Body of pancreas (tissue), 4 donors: ENCODE data around the gene PPT1. TPM values are rescaled to one million over a fixed set of nuclear protein-coding genes. Genes with fewer than 3 reads are reported as not detected.

Source experiments
- ATAC-seq: fragments of 150-250 bp; one replicate; pipeline ENCODE4 v1.9.1; 2016
- DNase-seq, 4 donors: peaks; one replicate each; pipeline ENCODE4 v3.0.0-alpha.2; 2019
- H3K27ac ChIP-seq, 4 donors: fragments of 200-600 bp; sonication (generic); 1 replicate in 3 of 4; 2 replicates in 1 of 4; pipeline versions ENCODE4 v1.5.1 to v1.6.1; 2016 to 2019; ENCODE audit warnings: mild to moderate bottlenecking in 1 of 4, mixed read lengths in 1 of 4, moderate library complexity in 1 of 4
- H3K27me3 ChIP-seq, 2 donors: fragments of 200-600 bp; sonication (generic); one replicate each; pipeline ENCODE4 v1.6.0; 2016; ENCODE audit warnings: mild to moderate bottlenecking in 1 of 2
- H3K36me3 ChIP-seq, 2 donors: fragments of 200-600 bp; sonication (generic); replicated peaks in 1 of 2; 2 replicates each; pipeline ENCODE4 v1.5.1; 2016; ENCODE audit warnings: low read depth in 2 of 2; ENCODE audit not compliant: insufficient read depth in 1 of 2
- H3K4me1 ChIP-seq: fragments of 200-600 bp; sonication (generic); one replicate; pipeline ENCODE4 v1.6.0; 2016
- H3K4me3 ChIP-seq, 2 donors: fragments of 200-600 bp; sonication (generic); 1 replicate in 1 of 2; 2 replicates in 1 of 2; pipeline ENCODE4 v1.5.1; 2016 to 2019
- H3K9me3 ChIP-seq, 3 donors: fragments of 200-600 bp; sonication (generic); 1 replicate in 2 of 3; 2 replicates in 1 of 3; pipeline ENCODE4 v1.5.1; 2016
- POLR2A ChIP-seq, 3 donors: fragments of 450-650 bp; IDR thresholded peaks; one replicate each; pipeline ENCODE4 v1.6.1; 2016; ENCODE audit warnings: antibody characterized with exemption in 3 of 3, mild to moderate bottlenecking in 2 of 3
- WGBS, 2 donors: methylation state at CpG; one replicate each; pipeline ENCODE4 v1.1.5; 2017; 5-methylcytosine and 5-hydroxymethylcytosine counted together
- intact Hi-C: fragments of 100-400 bp; cut with DNase I; formaldehyde crosslinking; loops from one replicate; pipeline ENCODE4 v1.15.1; 2023
- total RNA-seq, 2 donors: library from RNA; depleted of rRNA; stranded (reverse); fragments of >200 nt; gene quantifications; one replicate each; pipeline ENCODE4 v1.1.0, GENCODE V29; 2016
- TF ChIP-seq, protein P1 (sequence below), 7 experiments: fragments of 450-650 bp in 4 of 7; fragments of 200-600 bp in 3 of 7; sonication (generic) in 3 of 7; IDR thresholded peaks; one replicate each; pipeline ENCODE4 v1.5.1; 2016 to 2019; ENCODE audit warnings: antibody characterized with exemption in 7 of 7

Gene PPT1
- total RNA-seq: 10 to 100 TPM; 26.4 to 28.5 TPM

DNA sequence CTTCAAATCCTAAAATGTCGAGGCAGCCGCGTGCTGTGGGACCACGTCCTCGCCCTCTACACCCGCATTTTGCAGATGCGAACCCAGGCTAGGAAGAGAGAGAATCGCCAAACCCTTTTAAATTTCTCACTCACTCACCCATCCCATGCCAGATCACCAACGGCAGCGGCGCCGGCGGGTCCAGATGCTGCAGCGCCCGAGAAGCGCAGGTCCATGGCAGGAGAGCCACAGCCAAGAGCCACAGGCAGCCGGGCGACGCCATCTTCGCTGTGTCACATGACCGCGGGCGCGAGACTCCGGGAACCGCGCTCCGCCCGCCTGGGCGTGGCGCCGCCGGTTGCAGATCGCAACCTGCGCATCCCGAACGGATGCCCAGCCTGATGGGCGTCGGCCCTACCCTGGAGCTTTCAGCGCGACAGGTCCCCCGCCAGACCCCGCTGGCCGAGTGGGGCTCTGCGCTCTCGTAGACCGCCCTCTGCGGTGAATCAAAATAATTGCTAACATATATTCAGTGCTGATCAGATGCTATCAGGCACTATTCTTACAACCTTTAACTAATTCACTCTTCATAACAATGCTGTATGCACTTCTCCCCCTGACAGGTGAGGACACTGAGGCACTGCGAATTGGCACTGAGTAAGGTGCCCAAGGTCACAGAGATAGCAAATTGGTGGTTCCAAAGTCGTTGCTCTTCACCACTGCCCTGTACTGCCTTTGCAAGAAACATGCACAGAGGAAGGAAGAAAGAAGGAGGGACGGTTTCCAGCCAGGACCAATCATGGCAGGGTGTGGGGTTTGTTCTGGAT is at the start of gene PPT1:
Gene PPT1, minus strand, starts transcription at position 276 of the 806 bp plus-strand sequence. Its CDS starts 14 bp downstream, at position 262.
- Histone ChIP-seq H3K4me3 (peak within 1 kb of the TSS; percentile 27 to 40), H3K36me3 (no peaks in the 10 kb centered on the region), H3K4me1 (peaks cover 15% of the 10 kb centered on the region), H3K27ac (peak within 1 kb of the TSS in 3 of 4 donors; percentile 48 to 51 (median 51)), H3K27me3 (no peaks in the 10 kb centered on the region), H3K9me3 (no peaks in the 10 kb centered on the region)
- DNase-seq (peak; percentile 67 to 84 (median 70)), ATAC-seq (peak; percentile 94)
- intact Hi-C loops: no loop called here
- 1% methylated on average over 32 to 50 of the region's 51 CpGs for WGBS, 2 donors
- TF ChIP-seq, protein P1, sequence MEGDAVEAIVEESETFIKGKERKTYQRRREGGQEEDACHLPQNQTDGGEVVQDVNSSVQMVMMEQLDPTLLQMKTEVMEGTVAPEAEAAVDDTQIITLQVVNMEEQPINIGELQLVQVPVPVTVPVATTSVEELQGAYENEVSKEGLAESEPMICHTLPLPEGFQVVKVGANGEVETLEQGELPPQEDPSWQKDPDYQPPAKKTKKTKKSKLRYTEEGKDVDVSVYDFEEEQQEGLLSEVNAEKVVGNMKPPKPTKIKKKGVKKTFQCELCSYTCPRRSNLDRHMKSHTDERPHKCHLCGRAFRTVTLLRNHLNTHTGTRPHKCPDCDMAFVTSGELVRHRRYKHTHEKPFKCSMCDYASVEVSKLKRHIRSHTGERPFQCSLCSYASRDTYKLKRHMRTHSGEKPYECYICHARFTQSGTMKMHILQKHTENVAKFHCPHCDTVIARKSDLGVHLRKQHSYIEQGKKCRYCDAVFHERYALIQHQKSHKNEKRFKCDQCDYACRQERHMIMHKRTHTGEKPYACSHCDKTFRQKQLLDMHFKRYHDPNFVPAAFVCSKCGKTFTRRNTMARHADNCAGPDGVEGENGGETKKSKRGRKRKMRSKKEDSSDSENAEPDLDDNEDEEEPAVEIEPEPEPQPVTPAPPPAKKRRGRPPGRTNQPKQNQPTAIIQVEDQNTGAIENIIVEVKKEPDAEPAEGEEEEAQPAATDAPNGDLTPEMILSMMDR (IDR thresholded peaks at IDR 0.05): peak in 4 of 7 experiments; percentile 4 to 34 (median 12)
- peak in 2 of 3 donors; percentile 55 to 66 for TF ChIP-seq POLR2A (IDR thresholded peaks at IDR 0.05)

DNA sequence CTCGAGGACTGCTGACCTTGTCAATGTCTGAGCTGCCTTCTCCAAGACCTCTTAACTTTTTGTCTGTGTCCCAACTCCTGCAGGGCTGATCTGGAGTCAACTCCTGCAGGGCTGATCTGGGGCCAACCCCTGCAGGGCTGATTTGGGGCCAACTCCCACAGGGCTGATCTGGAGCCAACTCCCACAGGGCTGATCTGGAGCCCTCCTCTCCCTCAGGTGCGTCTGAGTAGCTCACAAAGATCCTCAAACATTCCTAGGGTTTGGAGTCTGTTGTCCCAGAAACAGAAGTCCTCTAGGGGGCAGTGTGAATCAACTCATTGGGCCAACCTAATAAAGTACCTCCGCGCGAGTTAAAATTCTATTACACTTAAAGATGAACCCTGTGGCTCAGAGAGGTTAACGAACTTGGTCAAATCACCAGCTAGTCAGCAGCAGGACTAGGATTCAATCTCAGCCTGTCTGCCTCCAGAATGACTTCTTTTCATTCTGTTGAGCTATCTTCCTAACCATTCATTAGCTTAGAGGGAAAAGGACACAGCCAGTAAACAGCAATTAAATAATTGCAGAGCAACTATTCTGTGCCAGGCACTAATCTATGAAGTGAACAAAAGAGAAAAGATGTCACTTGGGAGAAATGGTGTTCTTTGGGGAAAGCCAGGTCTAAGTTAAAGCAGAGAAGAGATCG is 47.0 kb upstream of the PPT1 start:
- 12 to 14% methylated on average over 7 of the region's 7 CpGs for WGBS, 2 donors
- Histone ChIP-seq H3K36me3 (no peaks in the 10 kb centered on the region), H3K27me3 (no peaks in the 10 kb centered on the region), H3K4me1 (peaks cover 6% of the 10 kb centered on the region), H3K9me3 (no peaks in the 10 kb centered on the region), H3K27ac (no peak overlapping the region), H3K4me3 (no peak overlapping the region)
- DNase-seq: peak; percentile 61 to 74 (median 66)
- intact Hi-C loops: no loop called here
- TF ChIP-seq, protein P1 (IDR thresholded peaks at IDR 0.05): peak; percentile 56 to 76 (median 73)
- no peak for TF ChIP-seq POLR2A (IDR thresholded peaks at IDR 0.05)
- ATAC-seq: peak; percentile 81

DNA sequence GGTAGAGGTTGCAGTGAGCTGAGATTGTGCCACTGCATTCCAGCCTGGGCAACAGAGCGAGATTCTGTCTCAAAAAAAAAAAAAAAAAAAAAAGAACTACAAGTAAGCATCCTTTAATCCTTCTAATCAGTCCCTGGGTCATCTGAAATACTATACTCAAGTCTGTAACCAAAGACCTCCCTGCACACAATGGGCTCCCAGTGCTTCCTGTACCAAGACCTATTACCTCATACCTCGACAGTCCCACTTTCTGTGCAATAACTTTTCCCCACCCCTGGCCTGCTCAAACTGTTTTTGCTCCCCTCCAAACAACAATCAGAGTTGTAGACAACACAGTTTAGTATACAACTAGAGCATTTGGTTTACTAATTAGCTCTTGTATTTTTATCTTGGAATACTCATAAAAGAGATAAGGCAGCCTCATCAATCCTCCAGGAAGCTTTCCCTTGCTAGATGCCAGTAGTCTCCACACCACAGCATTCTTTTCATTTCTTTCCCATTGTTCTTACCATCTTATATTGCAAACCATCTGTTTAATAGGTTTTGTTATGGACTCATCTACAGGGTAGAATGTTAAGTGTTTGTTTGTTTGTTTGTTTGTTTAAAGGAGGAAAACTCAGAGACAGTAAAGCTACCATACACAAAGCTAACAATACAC is 45.0 kb upstream of the PPT1 start:
- H3K4me1 ChIP-seq: peaks cover 6% of the 10 kb centered on the region
- intact Hi-C loops: no loop called here
- no peaks in the 10 kb centered on the region for H3K9me3 ChIP-seq
- 61 to 62% methylated on average over 2 of the region's 2 CpGs for WGBS, 2 donors
- no peaks in the 10 kb centered on the region for H3K36me3 ChIP-seq
- no peaks in the 10 kb centered on the region for H3K27me3 ChIP-seq
- H3K27ac ChIP-seq: no peak overlapping the region
- TF ChIP-seq, protein P1 (IDR thresholded peaks at IDR 0.05): no peak
- no peak for TF ChIP-seq POLR2A (IDR thresholded peaks at IDR 0.05)
- DNase-seq: no peak
- H3K4me3 ChIP-seq: no peak overlapping the region
- ATAC-seq: no peak

DNA sequence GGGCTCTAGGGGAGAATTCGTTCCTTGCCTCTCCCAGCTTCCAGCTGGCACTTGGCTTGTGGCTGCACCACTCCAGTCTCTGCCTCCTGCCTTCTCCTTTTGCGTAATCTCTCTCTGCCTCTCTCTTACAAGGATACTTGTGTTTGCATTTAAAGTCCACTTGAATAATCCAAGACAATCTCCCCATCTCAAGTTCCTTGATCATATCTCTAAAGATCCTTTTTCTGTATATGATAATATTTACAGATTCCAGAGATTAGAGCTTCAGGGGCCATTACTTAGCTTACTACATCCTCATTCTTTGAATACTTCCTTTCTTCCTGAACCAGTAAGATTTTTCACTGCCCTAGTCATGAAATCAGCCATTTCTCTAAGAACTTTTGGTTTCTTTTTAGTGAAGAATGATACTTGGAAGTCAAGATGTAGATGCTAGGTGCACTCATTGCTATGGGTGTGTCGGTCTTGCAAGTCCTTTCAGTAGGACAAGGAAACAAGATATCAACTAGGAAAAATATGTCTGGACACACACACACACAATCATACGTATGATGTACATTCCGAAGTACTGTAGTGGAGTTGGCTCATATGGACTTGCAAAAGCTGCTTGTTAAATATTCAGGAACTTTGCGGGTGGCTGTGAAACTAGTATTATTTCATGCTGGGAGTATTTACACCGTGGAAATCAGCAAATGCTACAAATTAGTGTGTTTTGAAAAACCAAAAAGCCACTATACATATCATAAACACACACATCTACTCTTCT is 43.3 kb upstream of the PPT1 start:
- H3K27ac ChIP-seq: peak overlapping the region in 1 of 4 donors; percentile 17
- intact Hi-C loops: no loop called here
- WGBS, 2 donors: 75 to 78% methylated on average over 7 of the region's 7 CpGs
- ATAC-seq: no peak
- DNase-seq: no peak
- H3K4me3 ChIP-seq: no peak overlapping the region
- TF ChIP-seq, protein P1 (IDR thresholded peaks at IDR 0.05): no peak
- no peak for TF ChIP-seq POLR2A (IDR thresholded peaks at IDR 0.05)
- no peaks in the 10 kb centered on the region for H3K9me3 ChIP-seq
- peaks cover 6% of the 10 kb centered on the region for H3K4me1 ChIP-seq
- H3K27me3 ChIP-seq: no peaks in the 10 kb centered on the region
- H3K36me3 ChIP-seq: no peaks in the 10 kb centered on the region
